Breast epithelium (tissue), 3 donors: Measurements from ENCODE around the gene HMOX2.

Experiments used
- POLR2AphosphoS5 ChIP-seq, 3 donors: sonication (generic); formaldehyde crosslinking; IDR thresholded peaks; one replicate each; pipeline ENCODE4 v1.6.1; 2017; ENCODE audit warnings: antibody characterized with exemption in 3 of 3
- TF ChIP-seq, protein P1 (sequence below), 3 donors: fragments of 450-650 bp; IDR thresholded peaks; one replicate each; pipeline ENCODE4 v1.5.1; 2016 to 2017; ENCODE audit warnings: antibody characterized with exemption in 3 of 3, mild to moderate bottlenecking in 3 of 3, moderate library complexity in 3 of 3

DNA sequence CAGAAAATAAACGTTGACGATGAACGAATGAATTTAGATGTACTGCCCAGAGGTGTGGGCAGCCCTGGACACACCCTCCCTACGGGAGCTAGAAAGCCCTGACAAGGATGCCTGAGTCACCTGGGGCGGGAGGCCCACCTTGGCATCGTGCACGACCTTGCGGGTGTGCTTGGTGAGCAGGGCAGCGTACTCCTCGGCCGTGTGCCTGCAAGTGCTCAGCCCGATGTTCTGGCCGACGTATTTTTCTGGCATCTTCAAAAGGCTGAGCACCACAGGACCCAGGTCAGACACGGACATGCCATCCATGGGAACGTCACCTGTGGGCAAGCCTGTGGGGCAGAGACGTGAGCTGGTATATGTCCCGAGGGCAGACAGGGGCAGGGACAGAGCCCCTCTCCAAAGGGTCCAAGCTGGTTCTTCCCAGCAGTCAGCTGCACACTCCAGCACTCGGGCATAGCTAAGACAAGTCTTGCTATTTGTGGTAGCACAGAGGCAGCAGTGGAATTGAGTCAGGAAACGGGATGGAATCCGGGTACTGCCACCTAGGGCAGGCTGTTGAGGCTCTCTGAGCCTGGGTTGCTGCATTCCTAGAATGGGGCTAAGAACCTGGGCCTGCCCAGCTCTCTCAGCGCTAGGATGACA lies 12.6 kb upstream of the HMOX2 start:
- no peak for TF ChIP-seq POLR2AphosphoS5 (IDR thresholded peaks at IDR 0.05)
- TF ChIP-seq, protein P1, sequence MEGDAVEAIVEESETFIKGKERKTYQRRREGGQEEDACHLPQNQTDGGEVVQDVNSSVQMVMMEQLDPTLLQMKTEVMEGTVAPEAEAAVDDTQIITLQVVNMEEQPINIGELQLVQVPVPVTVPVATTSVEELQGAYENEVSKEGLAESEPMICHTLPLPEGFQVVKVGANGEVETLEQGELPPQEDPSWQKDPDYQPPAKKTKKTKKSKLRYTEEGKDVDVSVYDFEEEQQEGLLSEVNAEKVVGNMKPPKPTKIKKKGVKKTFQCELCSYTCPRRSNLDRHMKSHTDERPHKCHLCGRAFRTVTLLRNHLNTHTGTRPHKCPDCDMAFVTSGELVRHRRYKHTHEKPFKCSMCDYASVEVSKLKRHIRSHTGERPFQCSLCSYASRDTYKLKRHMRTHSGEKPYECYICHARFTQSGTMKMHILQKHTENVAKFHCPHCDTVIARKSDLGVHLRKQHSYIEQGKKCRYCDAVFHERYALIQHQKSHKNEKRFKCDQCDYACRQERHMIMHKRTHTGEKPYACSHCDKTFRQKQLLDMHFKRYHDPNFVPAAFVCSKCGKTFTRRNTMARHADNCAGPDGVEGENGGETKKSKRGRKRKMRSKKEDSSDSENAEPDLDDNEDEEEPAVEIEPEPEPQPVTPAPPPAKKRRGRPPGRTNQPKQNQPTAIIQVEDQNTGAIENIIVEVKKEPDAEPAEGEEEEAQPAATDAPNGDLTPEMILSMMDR (IDR thresholded peaks at IDR 0.05): no peak
